ENCODE results near the gene MATN3. TPM values are rescaled to one million over a fixed set of nuclear protein-coding genes. Genes with fewer than 3 reads are reported as not detected.

The MATN3 gene
- total RNA-seq, 1 donor from 2014 or later = 12.8 TPM

- DNase-seq (ENCODE audit: extremely low spot score, unreplicated experiment) = peak; percentile 99
- TF ChIP-seq CTCF (IDR thresholded peaks at IDR 0.05) = peak; percentile 15
- Mint-ChIP-seq H3K27ac (ENCODE audit: unreplicated experiment) (no peak within 1 kb of the TSS), H3K36me3 (ENCODE audit: unreplicated experiment) (peaks cover 6% of the 10 kb centered on the region), H3K9me3 (ENCODE audit: unreplicated experiment) (peaks cover 3% of the 10 kb centered on the region), H3K4me3 (ENCODE audit: unreplicated experiment) (no peak within 1 kb of the TSS), H3K4me1 (ENCODE audit: unreplicated experiment) (peaks cover 19% of the 10 kb centered on the region), H3K27me3 (ENCODE audit: unreplicated experiment) (no peaks in the 10 kb centered on the region)
Measured at GRCh38 chr2:20051532-20052228, 39.2 kb upstream of the MATN3 start, which contains the start of gene LAPTM4A. Gene LAPTM4A (minus strand): TSS chr2:20051628. CDS start chr2:20051520, 108 bp downstream.

GRCh38 chr2:20050646-20051531, 38.4 kb upstream of the MATN3 start:
- H3K27ac Mint-ChIP-seq (ENCODE audit: unreplicated experiment) = no peak overlapping the region
- TF ChIP-seq CTCF (IDR thresholded peaks at IDR 0.05) = peak; percentile 25
- no peaks in the 10 kb centered on the region for H3K27me3 Mint-ChIP-seq (ENCODE audit: unreplicated experiment)
- H3K36me3 Mint-ChIP-seq (ENCODE audit: unreplicated experiment) = peaks cover 4% of the 10 kb centered on the region
- H3K4me3 Mint-ChIP-seq (ENCODE audit: unreplicated experiment) = no peak overlapping the region
- no peak for DNase-seq (ENCODE audit: extremely low spot score, unreplicated experiment)
- peaks cover 23% of the 10 kb centered on the region for H3K4me1 Mint-ChIP-seq (ENCODE audit: unreplicated experiment)
- no peaks in the 10 kb centered on the region for H3K9me3 Mint-ChIP-seq (ENCODE audit: unreplicated experiment)

- peaks cover 5% of the 10 kb centered on the region for H3K36me3 Mint-ChIP-seq (ENCODE audit: unreplicated experiment)
- no peaks in the 10 kb centered on the region for H3K9me3 Mint-ChIP-seq (ENCODE audit: unreplicated experiment)
- H3K4me1 Mint-ChIP-seq (ENCODE audit: unreplicated experiment) = peaks cover 28% of the 10 kb centered on the region
- no peak for DNase-seq (ENCODE audit: extremely low spot score, unreplicated experiment)
- H3K4me3 Mint-ChIP-seq (ENCODE audit: unreplicated experiment) = no peak overlapping the region
- H3K27ac Mint-ChIP-seq (ENCODE audit: unreplicated experiment) = no peak overlapping the region
- TF ChIP-seq CTCF (IDR thresholded peaks at IDR 0.05) = no peak
- H3K27me3 Mint-ChIP-seq (ENCODE audit: unreplicated experiment) = no peaks in the 10 kb centered on the region
Measured at GRCh38 chr2:20050104-20050645, 37.7 kb upstream of the MATN3 start.

GRCh38 chr2:20049637-20050036, 37.2 kb upstream of the MATN3 start:
- H3K27ac Mint-ChIP-seq (ENCODE audit: unreplicated experiment) = no peak overlapping the region

More at GRCh38 chr2:20049637-20050036, 37.2 kb upstream of the MATN3 start:
- DNase-seq (ENCODE audit: extremely low spot score, unreplicated experiment) = no peak
- Mint-ChIP-seq H3K36me3 (ENCODE audit: unreplicated experiment) (peaks cover 5% of the 10 kb centered on the region), H3K4me1 (ENCODE audit: unreplicated experiment) (peaks cover 32% of the 10 kb centered on the region), H3K4me3 (ENCODE audit: unreplicated experiment) (no peak overlapping the region), H3K27me3 (ENCODE audit: unreplicated experiment) (no peaks in the 10 kb centered on the region), H3K9me3 (ENCODE audit: unreplicated experiment) (no peaks in the 10 kb centered on the region)
- TF ChIP-seq CTCF (IDR thresholded peaks at IDR 0.05) = no peak

Measured in osteocyte (in vitro differentiated cells).